HCT116 (cell line): ENCODE results near the gene GTF2A1. TPM values are rescaled to one million over a fixed set of nuclear protein-coding genes. Genes with fewer than 3 reads are reported as not detected.

Experiments used
- ATAC-seq: fragments of 200-7000 bp; cut with Tn5 transposase; 2 replicates; pipeline ENCODE4 v1.9.1; 2020; ENCODE audit warnings: mild to moderate bottlenecking, moderate library complexity
- BruUV-seq: library from RNA; stranded (reverse); fragments of 400-500 nt; replicated peaks from 2 replicates; lab custom pipeline; 2021; lab: Mats Ljungman, UMichigan
- CTCF ChIA-PET: fragments of 300-600 bp; sonication (Branson Sonifier 250); formaldehyde crosslinking; loops from one replicate; lab custom pipeline; 2021; ENCODE audit warnings: antibody characterized with exemption; lab: Charles Lee
- POLR2A ChIA-PET: fragments of 300-600, 350-600 bp; sonication (Branson Sonifier 250); formaldehyde crosslinking; loops from one replicate; lab custom pipeline; 2021; ENCODE audit warnings: antibody characterized with exemption; lab: Charles Lee
- RAD21 ChIA-PET, 2 experiments: fragments of 300-600 bp; sonication (Branson Sonifier 250); formaldehyde crosslinking; loops; one replicate each; lab custom pipeline; 2023; ENCODE audit warnings: low total read pairs in 2 of 2; ENCODE audit not compliant: uncharacterized antibody in 2 of 2, unreplicated experiment in 2 of 2, low non-redundant PET in 1 of 2; lab: Charles Lee
- DNase-seq: peaks from one replicate; pipeline ENCODE4 v3.0.0-alpha.2; 2010; ENCODE audit warnings: low read depth, low spot score
- H2AFZ ChIP-seq: fragments of 200-600 bp; shearing (Covaris generic), sonication (generic); 2 replicates; pipeline ENCODE4 v1.6.1; 2017; ENCODE audit warnings: low read depth, mixed run types, mixed read lengths, antibody characterized with exemption, low read length; ENCODE audit not compliant: poor library complexity, severe bottlenecking
- H3K27ac ChIP-seq: 2 replicates; pipeline ENCODE4 v1.5.1; 2012; ENCODE audit warnings: low read depth, low read length
- H3K27me3 ChIP-seq: fragments of 200-600 bp; sonication (generic); 2 replicates; pipeline ENCODE4 v1.6.1; 2016; ENCODE audit warnings: mixed run types, low read length, mixed read lengths; ENCODE audit not compliant: insufficient read depth
- H3K36me3 ChIP-seq, 2 experiments: fragments of 200-500 bp in 1 of 2; fragments of 200-600 bp in 1 of 2; sonication (Bioruptor generic) in 1 of 2; sonication (generic) in 1 of 2; 2 replicates each; pipeline versions ENCODE4 v1.5.1 to v1.6.1; 2014 to 2016; ENCODE audit warnings: low read length in 2 of 2, inconsistent platforms in 1 of 2, mixed read lengths in 1 of 2, mixed run types in 1 of 2; ENCODE audit not compliant: insufficient read depth in 2 of 2, control insufficient read depth in 1 of 2
- H3K4me1 ChIP-seq, 2 experiments: fragments of 200-600 bp in 1 of 2; sonication (generic) in 1 of 2; 2 replicates each; pipeline versions ENCODE4 v1.5.1 to v1.6.1; 2012 to 2017; ENCODE audit warnings: low read length in 2 of 2, inconsistent platforms in 1 of 2, mild to moderate bottlenecking in 1 of 2, mixed read lengths in 1 of 2, mixed run types in 1 of 2, moderate library complexity in 1 of 2; ENCODE audit not compliant: insufficient read depth in 2 of 2, control insufficient read depth in 1 of 2
- H3K4me2 ChIP-seq: fragments of 200-600 bp; sonication (generic); 2 replicates; pipeline ENCODE4 v1.6.1; 2017; ENCODE audit warnings: mixed run types, low read length, mixed read lengths
- H3K4me3 ChIP-seq, 2 experiments: fragments of 200-600 bp in 1 of 2; sonication (generic) in 1 of 2; replicated peaks in 1 of 2; 2 replicates each; pipeline ENCODE4 v1.5.1; 2011 to 2016; ENCODE audit warnings: low read length in 2 of 2, control low read depth in 1 of 2, low read depth in 1 of 2, mild to moderate bottlenecking in 1 of 2, mixed read lengths in 1 of 2, mixed run types in 1 of 2
- H3K79me2 ChIP-seq: fragments of 200-600 bp; sonication (generic); 2 replicates; pipeline ENCODE4 v1.6.1; 2017; ENCODE audit warnings: mild to moderate bottlenecking, mixed run types, low read length, moderate library complexity, mixed read lengths; ENCODE audit not compliant: insufficient read depth
- H3K9ac ChIP-seq: fragments of 200-600 bp; sonication (generic); 2 replicates; pipeline ENCODE4 v1.6.1; 2016; ENCODE audit warnings: low read length, mixed read lengths
- H3K9me2 ChIP-seq: fragments of 200-600 bp; sonication (generic), shearing (Covaris generic); 2 replicates; pipeline ENCODE4 v1.6.1; 2017; ENCODE audit warnings: mixed run types, mild to moderate bottlenecking, moderate library complexity; ENCODE audit not compliant: insufficient read depth
- H3K9me3 ChIP-seq, 2 experiments: fragments of 200-500 bp in 1 of 2; fragments of 200-600 bp in 1 of 2; sonication (Bioruptor generic) in 1 of 2; sonication (generic) in 1 of 2; 2 replicates each; pipeline ENCODE4 v1.6.1; 2014 to 2017; ENCODE audit warnings: low read length in 2 of 2, mixed read lengths in 2 of 2, inconsistent platforms in 1 of 2, low read depth in 1 of 2, mild to moderate bottlenecking in 1 of 2, mixed run types in 1 of 2, moderate library complexity in 1 of 2; ENCODE audit not compliant: control insufficient read depth in 1 of 2, insufficient read depth in 1 of 2
- H4K20me1 ChIP-seq: fragments of 200-600 bp; sonication (generic), shearing (Covaris generic); 2 replicates; pipeline ENCODE4 v1.6.1; 2017; ENCODE audit warnings: mixed run types, mild to moderate bottlenecking, moderate library complexity; ENCODE audit not compliant: insufficient read depth
- ATF3 ChIP-seq: IDR thresholded peaks from 2 replicates; pipeline ENCODE4 v1.6.1; 2012
- CEBPB ChIP-seq: IDR thresholded peaks from 2 replicates; pipeline ENCODE4 v1.6.1; 2012; ENCODE audit warnings: low read depth
- EGR1 ChIP-seq: IDR thresholded peaks from 2 replicates; pipeline ENCODE4 v1.6.1; 2012; ENCODE audit warnings: low read depth
- MAX ChIP-seq: IDR thresholded peaks from 2 replicates; pipeline ENCODE4 v1.6.1; 2012
- POLR2AphosphoS5 ChIP-seq: IDR thresholded peaks from 2 replicates; pipeline ENCODE4 v1.6.1; 2011; ENCODE audit warnings: mild to moderate bottlenecking, low read depth, low read length, moderate library complexity
- RAD21 ChIP-seq: IDR thresholded peaks from 2 replicates; pipeline ENCODE4 v1.6.1; 2012; ENCODE audit warnings: low read depth, mild to moderate bottlenecking
- REST ChIP-seq: IDR thresholded peaks from 2 replicates; pipeline ENCODE4 v1.6.1; 2012; ENCODE audit warnings: low read depth
- SP1 ChIP-seq: IDR thresholded peaks from 2 replicates; pipeline ENCODE4 v1.6.1; 2012; ENCODE audit warnings: low read depth
- SRF ChIP-seq: IDR thresholded peaks from 2 replicates; pipeline ENCODE4 v1.6.1; 2012; ENCODE audit warnings: low read depth
- ZFX ChIP-seq: fragments of 450-650 bp; IDR thresholded peaks from 2 replicates; pipeline ENCODE4 v1.6.1; 2017
- ZNF274 ChIP-seq: fragments of 200-500 bp; sonication (Bioruptor generic); IDR thresholded peaks from 2 replicates; pipeline ENCODE4 v1.6.1; 2014; ENCODE audit warnings: mild to moderate bottlenecking, low read depth, low read length, inconsistent platforms
- intact Hi-C: fragments of 100-400 bp; cut with micrococcal nuclease; formaldehyde crosslinking; loops from 2 replicates; pipeline ENCODE4 v1.10.0; 2022
- total RNA-seq: library from RNA; stranded (reverse); gene quantifications from one replicate; pipeline ENCODE4 v1.2.1, GENCODE V29; 2021; ENCODE audit not compliant: unreplicated experiment

Gene GTF2A1
- total RNA-seq, 1 experiment from 2014 or later, result 39.7 TPM

GRCh38 chr14:81199084-81199483 is 21.7 kb downstream of the GTF2A1 start (continued):
- TF ChIP-seq ATF3 (no peak), EGR1 (no peak), RAD21 (no peak)

GRCh38 chr14:81198651-81199050 is 22.1 kb downstream of the GTF2A1 start:
- intact Hi-C loops, result no loop called here
- ChIA-PET POLR2A (interaction anchor here (1.0 kb wide), 1 partner anchor 20 kb away, joined by 6 read pairs; no protein-coding TSS in a partner anchor), RAD21 (no interaction called here), CTCF (no interaction called here)
- Histone ChIP-seq H3K36me3 (peaks cover 17 to 40% of the 10 kb centered on the region in 2 experiments), H3K27me3 (no peaks in the 10 kb centered on the region), H3K9me3 (no peaks in the 10 kb centered on the region), H2AFZ (no peak overlapping the region), H3K9me2 (no peaks in the 10 kb centered on the region), H3K4me2 (no peak overlapping the region), H3K4me3 (no peak overlapping the region), H3K9ac (no peak overlapping the region), H3K79me2 (peaks cover 15% of the 10 kb centered on the region), H3K27ac (no peak overlapping the region), H4K20me1 (no peaks in the 10 kb centered on the region), H3K4me1 (no peaks in the 10 kb centered on the region)
- ATAC-seq (no peak), DNase-seq (no peak)
- no peak for TF ChIP-seq ZNF274
- no peak for TF ChIP-seq SP1
- TF ChIP-seq EGR1, result no peak
- no peak for TF ChIP-seq REST
- no peak for TF ChIP-seq CEBPB
- no peak for TF ChIP-seq RAD21
- TF ChIP-seq MAX, result no peak
- no peak for TF ChIP-seq POLR2AphosphoS5
- TF ChIP-seq ZFX, result no peak
- TF ChIP-seq SRF, result no peak
- BruUV-seq, result no TSS peak
